ENCODE data around the gene IRS1.

IRS1 gene

GRCh38 chr2:226720948-226721347 is 78.7 kb downstream of the IRS1 start:
- DNase-seq: no peak

GRCh38 chr2:226717719-226718118 is 81.9 kb downstream of the IRS1 start:
- no peak for DNase-seq

GRCh38 chr2:226716126-226716525 is 83.5 kb downstream of the IRS1 start:
- DNase-seq: no peak

- DNase-seq: no peak
Measured at GRCh38 chr2:226715347-226715990, 84.2 kb downstream of the IRS1 start.

- DNase-seq: no peak
Measured at GRCh38 chr2:226712941-226713340, 86.7 kb downstream of the IRS1 start.

DNA sequence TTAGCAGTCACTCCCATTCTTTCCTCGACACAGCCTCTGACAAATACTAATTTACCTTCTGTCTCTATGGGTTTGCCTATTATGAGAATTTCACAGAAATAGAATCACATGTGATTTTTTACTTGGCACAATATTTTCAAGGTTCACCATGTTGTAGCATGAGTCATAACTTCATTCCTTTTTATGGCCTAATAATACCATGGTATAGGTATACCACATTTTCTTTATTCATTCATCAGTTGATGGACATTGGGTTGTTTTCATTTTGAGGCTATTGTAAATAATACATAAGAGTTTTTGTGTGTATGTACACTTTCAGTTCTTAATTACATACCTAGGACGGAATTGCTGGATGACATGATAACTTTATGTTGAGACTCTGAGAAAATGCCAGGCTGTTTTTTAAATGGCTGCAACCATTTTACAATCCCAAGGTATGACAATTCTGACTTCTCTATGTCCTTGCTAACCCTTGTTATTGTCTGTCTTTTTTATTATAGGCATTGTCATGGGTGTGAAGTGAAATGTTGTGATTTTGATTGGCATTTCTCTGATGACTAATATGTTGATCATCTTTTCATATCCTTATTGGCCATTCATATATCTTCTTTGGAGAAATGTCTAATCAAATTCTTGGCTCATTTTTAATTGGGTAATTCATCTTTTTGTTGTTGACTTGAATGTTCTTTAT is 87.9 kb downstream of the IRS1 start:
- DNase-seq: no peak

GRCh38 chr2:226707499-226707898 is 92.1 kb downstream of the IRS1 start:
- DNase-seq: no peak

DNA sequence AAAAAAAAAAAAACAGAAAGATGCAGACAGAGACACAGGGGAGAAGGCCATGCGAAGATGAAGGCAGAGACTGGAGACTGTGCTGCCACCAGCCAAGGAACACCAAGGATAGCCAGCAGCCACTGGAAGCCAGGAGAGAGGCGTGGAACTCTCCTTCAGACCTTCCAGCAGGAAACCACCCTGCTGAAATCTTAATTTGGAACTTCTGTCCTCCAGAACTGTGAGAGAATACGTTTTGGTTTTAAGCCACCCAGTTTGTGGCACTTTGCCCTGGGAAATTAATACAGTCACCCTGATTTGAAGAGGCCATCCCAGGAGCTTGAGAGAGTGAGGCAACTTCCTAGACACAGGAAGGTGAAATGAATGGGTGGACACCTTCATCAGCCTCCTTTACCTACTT is 93.7 kb downstream of the IRS1 start:
- DNase-seq: no peak

DNA sequence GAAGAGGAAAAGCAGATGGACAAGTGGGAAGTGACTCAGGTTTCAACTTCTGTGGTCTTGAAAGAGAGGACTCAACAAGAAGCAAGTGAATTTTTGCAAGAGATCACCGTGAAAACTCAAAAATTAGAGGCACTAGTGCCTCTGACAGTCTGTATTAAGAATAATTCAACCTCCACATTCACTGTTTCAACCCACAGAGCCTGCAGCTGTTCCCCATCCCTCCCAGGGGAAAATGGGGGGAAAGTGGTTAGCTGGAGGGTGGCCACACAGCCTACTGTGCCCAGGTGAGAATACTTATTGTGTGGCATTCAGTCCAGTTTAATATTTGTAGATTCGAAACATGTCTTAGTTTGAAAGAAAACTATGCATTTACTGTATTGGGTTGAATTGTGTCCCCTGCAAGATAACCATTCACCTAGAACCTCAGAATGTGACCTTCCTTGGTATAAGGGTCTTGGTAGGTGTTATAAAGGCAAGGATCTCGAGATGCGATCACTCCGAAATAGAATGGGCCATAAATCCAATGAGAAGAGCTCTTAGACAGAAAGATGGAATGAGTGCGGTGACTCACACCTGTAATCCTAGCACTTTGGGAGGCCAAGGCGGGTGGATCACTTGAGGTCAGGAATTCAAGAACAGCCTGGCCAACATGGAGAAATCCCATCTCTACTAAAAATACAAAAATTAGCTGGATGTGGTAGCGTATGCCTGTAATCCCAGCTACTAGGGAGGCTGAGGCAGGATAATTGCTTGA is 94.3 kb downstream of the IRS1 start:
- no peak for DNase-seq

DNA sequence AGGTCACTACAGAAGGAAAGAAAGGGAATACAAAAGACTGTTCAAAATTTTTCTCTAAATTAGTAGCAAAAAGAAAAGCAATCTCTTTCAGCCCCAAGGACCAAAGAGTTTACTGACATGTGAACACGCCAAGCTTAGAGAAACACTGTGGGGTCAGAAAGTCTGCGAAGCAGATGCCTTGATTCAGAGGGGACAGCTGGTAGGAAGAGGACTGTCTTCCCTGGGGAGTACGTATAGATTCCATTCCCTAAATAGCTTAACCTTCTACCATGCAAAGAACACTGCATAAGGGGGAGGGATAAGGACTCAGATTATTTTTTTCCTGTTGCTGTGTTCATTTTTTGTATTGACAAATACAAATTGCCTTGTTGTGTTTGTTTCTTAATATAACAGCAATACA is 96.1 kb downstream of the IRS1 start:
- DNase-seq: no peak

- DNase-seq: no peak
Measured at GRCh38 chr2:226702376-226702775, 97.2 kb downstream of the IRS1 start.

- peak; percentile 71 to 72 for DNase-seq
Measured at GRCh38 chr2:226701052-226701451, 98.6 kb downstream of the IRS1 start.

GRCh38 chr2:226699321-226699720 is 100.3 kb downstream of the IRS1 start:
- no peak for DNase-seq

- no peak for DNase-seq
Measured at GRCh38 chr2:226698671-226699070, 100.9 kb downstream of the IRS1 start.

DNA sequence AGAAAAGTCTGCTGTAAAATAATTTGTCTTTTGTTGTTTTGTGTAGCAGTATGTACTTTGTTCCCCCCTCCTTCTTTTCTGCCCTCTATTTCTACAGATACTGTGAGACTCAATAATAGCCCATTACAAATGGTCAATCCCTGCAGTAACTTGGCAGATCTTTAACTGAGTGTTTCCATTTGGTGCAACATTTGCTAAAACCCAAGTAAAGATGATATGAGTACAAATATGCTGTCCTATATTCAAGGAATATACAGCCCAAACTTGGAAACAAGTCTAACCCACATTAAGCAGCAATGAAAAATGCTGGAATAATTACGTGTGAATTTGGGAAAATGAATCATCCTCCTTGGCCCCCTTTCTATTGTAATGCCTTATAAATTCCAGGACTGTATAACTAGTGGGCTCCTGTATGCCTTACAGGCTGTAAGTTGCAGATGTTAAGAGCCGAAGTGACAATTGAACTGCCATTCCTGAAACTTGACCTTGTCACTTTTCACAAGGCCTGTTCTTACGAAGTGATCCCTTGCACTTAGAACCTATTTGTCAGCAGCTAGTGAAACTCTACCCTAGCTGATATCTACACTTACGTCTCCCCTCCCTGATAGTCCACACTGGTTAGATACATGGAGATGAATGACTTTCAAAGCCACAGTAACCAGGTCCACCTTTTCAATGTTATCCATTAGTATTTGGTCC is 104.9 kb downstream of the IRS1 start:
- DNase-seq: no peak

- no peak for DNase-seq
Measured at GRCh38 chr2:226694149-226694548, 105.5 kb downstream of the IRS1 start.

- DNase-seq: no peak
Measured at GRCh38 chr2:226693521-226693920, 106.1 kb downstream of the IRS1 start.

DNA sequence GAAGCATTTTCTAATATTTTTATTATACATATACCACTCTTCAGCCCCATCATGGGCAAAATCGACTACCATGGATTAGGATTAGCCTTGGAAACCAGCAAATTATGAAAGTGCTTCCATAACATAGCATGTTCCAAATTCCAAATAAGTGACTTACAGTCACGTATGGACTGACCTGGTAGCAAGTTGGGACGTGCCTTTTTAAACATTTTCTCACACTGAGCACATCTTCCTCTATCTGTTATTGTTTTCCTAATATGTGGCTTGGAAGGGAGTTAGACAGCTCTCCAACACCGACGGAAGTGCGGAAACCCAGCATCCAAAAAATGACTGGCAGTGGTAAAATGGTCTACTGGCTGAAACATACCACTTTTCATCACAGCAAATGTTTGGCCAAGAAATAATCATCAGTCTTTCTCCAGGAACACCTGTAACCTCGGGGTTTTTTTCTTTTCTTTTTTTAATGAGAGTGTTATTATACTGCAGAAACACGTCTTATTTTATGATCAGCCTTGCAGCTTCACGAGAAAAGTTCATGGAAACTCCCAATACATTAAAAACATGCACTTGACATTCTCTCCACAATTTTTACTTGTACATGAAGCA is 107.0 kb downstream of the IRS1 start:
- no peak for DNase-seq

DNA sequence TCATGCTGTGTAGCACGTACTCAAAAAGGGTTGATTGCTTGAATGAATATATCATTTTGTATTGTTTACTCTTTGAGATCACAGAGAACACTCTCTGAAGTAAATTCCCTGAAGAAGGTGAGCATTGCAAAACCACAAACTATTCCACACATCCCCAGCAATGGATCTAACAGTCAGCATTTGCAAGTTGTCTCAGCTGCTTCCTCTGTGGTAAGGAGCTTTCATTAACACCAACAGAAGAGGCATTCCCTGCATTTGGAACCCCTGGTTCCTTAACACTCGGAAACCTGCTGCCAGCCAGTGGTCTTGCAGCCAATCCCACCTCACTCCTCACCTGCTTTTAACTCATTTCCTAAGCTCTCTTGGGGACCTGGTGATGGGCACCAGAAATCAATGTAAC is 108.4 kb downstream of the IRS1 start:
- DNase-seq: no peak

DNA sequence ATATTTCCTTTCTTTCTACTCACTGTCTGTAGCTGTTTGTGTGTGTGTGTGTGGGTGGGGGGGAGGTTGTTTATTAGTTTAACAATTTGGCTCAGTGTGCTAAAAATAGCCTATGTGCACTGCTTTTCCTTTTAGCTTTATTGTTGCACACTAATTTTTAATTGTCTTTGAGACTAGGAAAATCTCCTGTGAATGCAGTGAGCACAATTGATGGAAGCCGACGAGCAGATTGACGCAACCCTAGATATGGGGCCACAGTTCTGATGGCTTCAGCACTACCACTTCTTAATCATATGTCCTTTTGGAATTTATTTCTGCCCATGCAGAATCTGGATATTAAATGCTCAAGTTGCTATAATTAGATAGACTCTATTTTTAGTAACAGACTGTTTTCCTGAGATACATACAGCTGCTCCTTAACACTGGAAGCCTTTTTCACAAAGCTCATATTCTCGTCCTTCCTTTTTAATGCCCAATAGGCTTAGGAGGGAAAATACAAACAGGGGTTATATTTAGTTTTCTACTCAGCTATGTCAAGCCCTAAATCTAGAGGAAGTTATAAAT is 109.1 kb downstream of the IRS1 start:
- DNase-seq: no peak

DNA sequence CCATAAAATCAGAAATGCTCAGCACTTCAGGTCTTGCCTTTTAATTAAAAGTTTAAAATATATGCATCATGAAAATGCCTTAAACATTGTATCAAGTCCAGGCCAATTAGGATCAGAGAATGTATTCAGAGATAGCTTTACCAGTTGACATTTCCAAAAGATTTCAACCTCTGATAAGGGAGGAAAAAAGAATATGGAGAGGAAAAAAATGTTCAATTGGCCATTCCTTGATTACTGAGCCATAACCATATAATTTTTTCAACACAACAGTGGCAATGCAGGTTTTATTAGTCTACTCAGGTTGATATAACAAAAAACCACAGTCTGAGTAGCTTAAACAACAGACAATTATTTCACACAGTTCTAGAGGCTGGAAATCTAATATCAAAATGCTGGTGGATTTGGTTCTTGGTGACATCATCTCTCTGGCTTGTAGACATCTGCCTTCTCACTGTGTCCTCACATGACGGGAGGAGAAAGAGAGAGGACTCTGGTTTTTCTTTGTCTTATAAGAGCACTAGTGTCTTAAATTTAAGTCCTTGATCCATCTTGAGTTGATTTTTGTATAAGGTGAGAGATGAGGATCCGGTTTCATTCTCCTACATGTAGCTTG is 111.9 kb downstream of the IRS1 start:
- no peak for DNase-seq

- no peak for DNase-seq
Measured at GRCh38 chr2:226684563-226684959, 115.1 kb downstream of the IRS1 start.
